ENCODE results near the gene PPP1R16B.

The PPP1R16B gene

DNA sequence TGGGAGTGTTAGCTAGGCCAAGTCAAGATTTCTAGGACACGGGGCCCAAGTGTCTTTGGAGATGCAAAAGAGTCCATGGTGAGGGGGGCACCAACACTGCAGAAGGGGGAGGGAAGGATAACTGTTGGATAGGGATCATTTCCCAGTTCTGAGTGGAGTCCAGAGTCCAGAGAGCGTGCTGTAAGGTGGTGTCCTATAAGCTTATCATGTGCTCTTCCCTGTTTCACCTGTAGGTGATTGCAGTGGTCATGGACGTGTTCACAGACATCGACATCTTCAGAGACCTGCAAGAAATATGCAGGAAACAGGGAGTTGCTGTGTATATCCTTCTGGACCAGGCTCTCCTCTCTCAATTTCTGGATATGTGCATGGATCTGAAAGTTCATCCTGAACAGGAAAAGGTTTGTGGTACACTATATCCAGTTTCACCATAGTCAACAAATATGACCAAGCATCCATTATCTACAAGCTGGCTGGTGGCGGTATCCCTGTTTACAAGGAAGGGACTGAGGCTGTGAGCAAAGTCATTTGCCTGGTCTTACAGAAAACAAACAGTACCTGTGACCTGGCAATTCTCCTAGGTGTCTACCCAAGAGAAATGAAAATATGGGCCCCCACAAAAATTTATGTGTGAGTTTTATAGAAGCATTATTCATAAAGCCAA, 136.4 kb downstream of the PPP1R16B start:
- TF ChIP-seq, protein P1, sequence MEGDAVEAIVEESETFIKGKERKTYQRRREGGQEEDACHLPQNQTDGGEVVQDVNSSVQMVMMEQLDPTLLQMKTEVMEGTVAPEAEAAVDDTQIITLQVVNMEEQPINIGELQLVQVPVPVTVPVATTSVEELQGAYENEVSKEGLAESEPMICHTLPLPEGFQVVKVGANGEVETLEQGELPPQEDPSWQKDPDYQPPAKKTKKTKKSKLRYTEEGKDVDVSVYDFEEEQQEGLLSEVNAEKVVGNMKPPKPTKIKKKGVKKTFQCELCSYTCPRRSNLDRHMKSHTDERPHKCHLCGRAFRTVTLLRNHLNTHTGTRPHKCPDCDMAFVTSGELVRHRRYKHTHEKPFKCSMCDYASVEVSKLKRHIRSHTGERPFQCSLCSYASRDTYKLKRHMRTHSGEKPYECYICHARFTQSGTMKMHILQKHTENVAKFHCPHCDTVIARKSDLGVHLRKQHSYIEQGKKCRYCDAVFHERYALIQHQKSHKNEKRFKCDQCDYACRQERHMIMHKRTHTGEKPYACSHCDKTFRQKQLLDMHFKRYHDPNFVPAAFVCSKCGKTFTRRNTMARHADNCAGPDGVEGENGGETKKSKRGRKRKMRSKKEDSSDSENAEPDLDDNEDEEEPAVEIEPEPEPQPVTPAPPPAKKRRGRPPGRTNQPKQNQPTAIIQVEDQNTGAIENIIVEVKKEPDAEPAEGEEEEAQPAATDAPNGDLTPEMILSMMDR (IDR thresholded peaks at IDR 0.05) = no peak

GRCh38 chr20:38945012-38945411, 139.5 kb downstream of the PPP1R16B start:
- TF ChIP-seq, protein P1 (IDR thresholded peaks at IDR 0.05) = no peak

DNA sequence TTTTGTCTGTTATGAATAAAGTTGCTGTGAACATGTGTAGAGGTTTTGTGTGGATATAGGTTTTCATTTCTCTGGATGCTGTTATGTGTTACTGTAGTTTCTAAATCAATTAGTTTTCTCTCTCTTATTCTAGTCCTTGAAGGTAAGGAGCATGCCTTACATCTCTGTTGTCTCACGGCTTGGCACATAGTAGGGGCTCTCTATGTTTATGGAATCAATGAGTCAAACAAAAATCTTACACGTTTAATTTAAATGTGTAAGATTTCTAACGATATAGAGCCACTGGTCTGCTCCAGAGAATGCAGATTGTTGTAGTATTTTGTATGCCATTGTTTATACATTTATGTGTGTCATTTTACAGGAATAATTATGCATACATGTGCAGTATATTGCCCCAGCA, 141.3 kb downstream of the PPP1R16B start:
- TF ChIP-seq, protein P1 (IDR thresholded peaks at IDR 0.05) = no peak

DNA sequence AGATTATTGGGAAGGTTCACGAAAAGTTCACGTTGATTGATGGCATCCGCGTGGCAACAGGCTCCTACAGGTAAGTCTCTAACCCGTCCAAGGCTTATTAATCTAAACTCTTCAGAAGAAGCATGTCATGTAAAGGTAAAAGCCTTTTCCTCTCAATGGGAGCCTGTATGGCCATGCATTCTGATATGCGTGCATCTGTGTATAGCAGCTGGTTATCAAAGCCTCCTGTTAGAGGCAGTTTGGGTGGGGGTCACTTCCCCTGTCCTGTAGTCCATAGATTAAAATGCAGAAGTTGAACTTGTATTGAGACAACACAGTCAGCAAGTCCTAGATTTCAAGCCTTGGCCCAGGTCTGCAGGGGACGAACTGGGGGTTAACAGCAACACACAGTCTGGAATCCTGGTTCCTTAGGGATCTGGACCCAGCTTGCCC, 142.4 kb downstream of the PPP1R16B start:
- TF ChIP-seq, protein P1 (IDR thresholded peaks at IDR 0.05) = no peak

DNA sequence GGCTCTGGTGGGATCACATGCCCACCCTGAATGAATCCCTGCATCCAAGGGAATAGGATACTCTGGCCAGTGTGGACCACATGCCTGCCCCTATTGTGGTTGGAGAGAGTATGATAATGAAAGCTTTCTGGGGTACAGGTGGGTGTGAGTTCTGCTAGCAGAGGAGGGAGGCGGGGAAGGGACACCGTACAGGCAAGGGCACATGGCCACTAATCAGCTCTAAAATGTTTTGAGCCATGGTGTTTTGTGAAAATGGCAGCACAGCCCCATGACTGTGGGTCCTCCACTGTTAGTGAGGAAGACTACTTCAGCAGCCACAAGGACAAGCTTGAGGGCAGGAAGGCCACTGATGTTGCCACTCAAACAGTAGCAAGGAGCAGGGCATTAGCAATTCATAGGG, 144.8 kb downstream of the PPP1R16B start:
- TF ChIP-seq, protein P1 (IDR thresholded peaks at IDR 0.05) = no peak

GRCh38 chr20:38951611-38952010, 146.1 kb downstream of the PPP1R16B start:
- TF ChIP-seq, protein P1 (IDR thresholded peaks at IDR 0.05) = no peak

- TF ChIP-seq, protein P1 (IDR thresholded peaks at IDR 0.05) = no peak
These were observed 146.7 kb downstream of the PPP1R16B start for GRCh38 chr20:38952153-38952552.
